Right lobe of liver (tissue), 6 donors: ENCODE measurements around the gene ALS2. TPM values are rescaled to one million over a fixed set of nuclear protein-coding genes. Genes with fewer than 3 reads are reported as not detected.

ENCODE experiments used
- ATAC-seq, 4 donors: fragments of 200-7000 bp; cut with Tn5 transposase; one replicate each; pipeline ENCODE4 v1.9.1; 2020; ENCODE audit warnings: mild to moderate bottlenecking in 4 of 4, moderate library complexity in 4 of 4
- DNase-seq, 3 donors: peaks; one replicate each; pipeline ENCODE4 v3.0.0-alpha.2; 2020
- H3K27ac ChIP-seq, 3 donors: fragments of 200-600 bp; one replicate each; pipeline ENCODE4 v1.8.0; 2022
- H3K27me3 ChIP-seq, 2 donors: fragments of 200-600 bp; one replicate each; pipeline ENCODE4 v1.8.0; 2022
- H3K36me3 ChIP-seq, 4 donors: fragments of 200-600 bp; sonication (generic) in 1 of 4; one replicate each; pipeline versions ENCODE4 v1.5.1 to v1.8.0; 2017 to 2022; ENCODE audit warnings: control low read depth in 1 of 4
- H3K4me1 ChIP-seq, 4 donors: fragments of 200-600 bp; sonication (generic) in 1 of 4; one replicate each; pipeline versions ENCODE4 v1.5.1 to v1.8.0; 2017 to 2022; ENCODE audit warnings: control low read depth in 1 of 4
- H3K4me3 ChIP-seq, 3 donors: fragments of 200-600 bp; one replicate each; pipeline ENCODE4 v1.8.0; 2022
- H3K9me3 ChIP-seq, 4 donors: fragments of 200-600 bp; sonication (generic) in 1 of 4; one replicate each; pipeline versions ENCODE4 v1.5.1 to v1.8.0; 2017 to 2022; ENCODE audit warnings: control low read depth in 1 of 4
- CTCF ChIP-seq, 4 donors: fragments of 200-600 bp in 3 of 4; fragments of 450-650 bp in 1 of 4; IDR thresholded peaks; one replicate each; pipeline versions ENCODE4 v1.5.1 to v1.8.0; 2016 to 2022; ENCODE audit warnings: antibody characterized with exemption in 4 of 4, mild to moderate bottlenecking in 2 of 4
- POLR2A ChIP-seq: fragments of 450-650 bp; IDR thresholded peaks from one replicate; pipeline ENCODE4 v1.6.1; 2017; ENCODE audit warnings: antibody characterized with exemption, mild to moderate bottlenecking
- WGBS: methylation state at CpG from one replicate; pipeline ENCODE4 v1.1.6; 2018; ENCODE audit warnings: low coverage, low lambda C conversion rate; ENCODE audit not compliant: insufficient coverage; ENCODE audit errors: missing lambda C conversion rate; 5-methylcytosine and 5-hydroxymethylcytosine counted together
- intact Hi-C, 2 donors: fragments of 100-400 bp; cut with DNase I; formaldehyde crosslinking; loops; one replicate each; pipeline versions ENCODE4 v1.11.2 to v1.14.1; 2022
- total RNA-seq, 6 experiments: library from RNA; depleted of rRNA in 2 of 6; stranded (reverse); fragments of >200 nt in 2 of 6; fragmentation: NEBNext Ultra II Directional in 3 of 6; extraction: Animal tissue kit (Norgen Biotek cat#: 25700) in 3 of 6; gene quantifications; one replicate each; pipeline versions ENCODE4 v1.1.0 to v1.2.4, GENCODE V29; 2016 to 2023
- donor health status: DM: no; HTN: yes; CAD: no.
- donor health status: DM: no; HTN: no; CAD: no.
- donor health status: DM: no; HTN: no; CAD: no.
- donor health status: DM: no; HTN: yes; CAD: no.
- donor health status: DM: no; HTN: yes; CAD: no.

ALS2 gene
- total RNA-seq, 6 experiments from 2014 or later = 15.8 to 24.9 (median 20.3) TPM

DNA sequence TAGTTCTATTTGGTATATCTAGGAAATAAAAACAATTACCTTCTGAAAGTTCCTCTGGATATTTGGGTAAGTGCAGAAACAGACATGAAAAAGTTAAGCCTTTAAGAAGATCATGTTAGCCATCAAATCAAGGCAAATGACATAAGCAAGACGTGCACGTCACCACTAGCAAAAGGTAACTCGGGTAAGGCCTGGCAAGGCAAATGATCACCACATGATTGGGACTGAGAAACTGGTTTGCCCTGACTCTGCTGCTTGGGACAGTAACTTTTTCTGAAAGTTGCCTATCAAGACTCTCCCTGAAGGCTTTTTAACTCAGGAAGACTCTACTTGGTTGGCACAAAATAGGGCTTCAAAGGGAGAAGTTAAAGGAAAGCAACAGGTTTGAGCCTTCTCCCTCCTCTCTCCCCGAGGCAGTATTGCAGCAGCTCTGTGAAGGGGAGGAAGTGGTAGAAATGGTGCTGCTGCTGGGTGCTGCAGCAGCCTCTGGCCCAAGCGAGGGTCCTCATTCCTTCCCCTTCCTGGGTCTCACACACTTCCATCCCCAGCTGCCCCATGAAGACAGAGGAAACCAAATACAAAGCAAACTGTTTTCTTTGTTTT is 120.3 kb downstream of the ALS2 start:
- H3K36me3 ChIP-seq = no peaks in the 10 kb centered on the region
- H3K9me3 ChIP-seq = no peaks in the 10 kb centered on the region
- no peaks in the 10 kb centered on the region for H3K27me3 ChIP-seq
- DNase-seq (no peak), ATAC-seq (no peak)
- WGBS = 63% methylated on average over 5 of the region's 5 CpGs
- no peaks in the 10 kb centered on the region for H3K4me1 ChIP-seq
- TF ChIP-seq POLR2A (no peak), CTCF (IDR thresholded peaks at IDR 0.05) (no peak)
- H3K27ac ChIP-seq = no peak overlapping the region
- no peak overlapping the region for H3K4me3 ChIP-seq
- intact Hi-C loops = no loop called here

DNA sequence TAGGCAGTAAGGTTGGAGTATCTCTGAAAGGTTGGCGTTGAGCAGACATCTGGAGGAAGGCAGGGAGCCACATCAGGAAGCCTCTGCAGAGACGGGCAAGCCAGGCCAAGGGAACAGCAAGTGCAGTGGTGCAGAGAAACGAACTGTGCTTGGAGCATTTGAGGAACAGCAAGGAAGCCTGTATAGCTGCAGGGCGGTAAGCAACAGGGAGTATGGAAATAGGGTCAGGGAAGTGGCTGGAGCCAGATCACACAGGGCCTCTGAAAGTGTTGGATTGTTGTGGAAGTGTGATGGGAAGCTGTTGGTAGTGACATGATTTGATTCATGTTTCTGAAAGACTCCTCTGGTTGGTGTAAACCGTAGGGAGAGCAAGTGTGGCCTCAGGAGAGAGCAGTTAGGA is 124.0 kb downstream of the ALS2 start:
- 76% methylated on average over 5 of the region's 5 CpGs for WGBS
- no peak for ATAC-seq

DNA sequence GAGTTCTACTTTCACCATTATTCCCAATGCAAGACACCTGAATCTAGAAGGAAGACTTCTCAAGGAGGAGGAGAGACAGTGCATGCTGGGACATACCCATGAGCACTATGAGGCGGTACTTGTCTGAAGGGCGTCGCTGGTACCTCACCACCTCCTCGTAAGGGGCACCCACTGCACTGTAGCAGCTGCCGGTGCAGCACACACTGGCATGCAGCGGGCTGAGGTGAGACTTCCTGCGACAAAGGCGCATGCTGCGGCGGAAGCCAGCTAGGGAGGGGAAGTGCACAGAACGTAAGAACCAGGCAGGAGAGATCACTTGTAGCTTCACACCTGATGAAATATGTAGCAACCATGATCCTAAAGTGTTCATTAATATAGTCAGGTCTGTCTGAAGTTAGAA is 124.6 kb downstream of the ALS2 start:
- WGBS = 76% methylated on average over 10 of the region's 11 CpGs
- intact Hi-C loops = no loop called here
- no peak for DNase-seq
- Histone ChIP-seq H3K4me3 (no peak overlapping the region), H3K27ac (no peak overlapping the region), H3K4me1 (no peaks in the 10 kb centered on the region), H3K9me3 (no peaks in the 10 kb centered on the region), H3K36me3 (no peaks in the 10 kb centered on the region), H3K27me3 (no peaks in the 10 kb centered on the region)
- TF ChIP-seq POLR2A = no peak
- no peak for TF ChIP-seq CTCF (IDR thresholded peaks at IDR 0.05)
- peak in 2 of 4 donors; percentile 17 to 33 for ATAC-seq

More for the DNA sequence above, 124.0 kb downstream of the ALS2 start:
- intact Hi-C loops = no loop called here
- no peak for DNase-seq
- H3K9me3 ChIP-seq = no peaks in the 10 kb centered on the region
- no peaks in the 10 kb centered on the region for H3K36me3 ChIP-seq
- H3K27me3 ChIP-seq = no peaks in the 10 kb centered on the region
- no peak overlapping the region for H3K4me3 ChIP-seq
- no peak overlapping the region for H3K27ac ChIP-seq
- TF ChIP-seq CTCF (IDR thresholded peaks at IDR 0.05) (no peak), POLR2A (no peak)
- H3K4me1 ChIP-seq = no peaks in the 10 kb centered on the region

DNA sequence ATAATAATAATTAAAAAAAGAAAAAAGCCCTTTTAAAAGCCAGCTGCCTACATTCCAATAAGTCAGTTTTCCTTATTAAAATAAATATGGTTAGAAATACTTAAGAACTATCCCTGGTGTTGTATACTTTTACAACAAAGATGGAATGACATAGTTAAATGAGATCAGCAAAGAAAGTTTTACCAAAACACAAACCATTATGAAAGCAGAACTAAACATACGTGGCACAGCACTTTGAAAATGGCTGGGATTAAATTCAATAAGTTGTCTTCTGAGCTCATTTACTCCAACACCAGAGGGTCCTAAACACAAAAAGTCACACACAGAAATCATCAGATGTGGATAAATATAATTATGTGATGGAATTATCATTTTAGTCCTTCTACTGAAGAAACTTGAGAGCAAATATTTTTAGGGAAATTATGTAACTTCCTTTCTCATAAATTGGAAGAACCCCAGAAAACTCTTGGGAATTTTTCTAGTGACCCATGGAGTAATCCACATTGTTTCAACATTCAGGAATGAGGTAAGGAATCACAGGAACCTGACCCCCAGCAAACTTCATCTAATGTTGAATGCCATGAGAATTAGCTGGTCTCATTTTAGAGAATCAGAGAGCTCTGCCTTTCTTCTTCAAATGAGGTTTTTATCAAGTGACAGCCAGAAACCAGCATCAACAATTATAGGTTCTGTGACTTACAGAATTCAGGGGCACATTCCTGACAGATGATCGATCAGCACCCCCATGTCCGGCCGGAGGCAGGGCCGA is 125.9 kb downstream of the ALS2 start:
- Histone ChIP-seq H3K4me1 (no peaks in the 10 kb centered on the region), H3K9me3 (no peaks in the 10 kb centered on the region), H3K27me3 (no peaks in the 10 kb centered on the region), H3K27ac (no peak overlapping the region), H3K36me3 (no peaks in the 10 kb centered on the region), H3K4me3 (no peak overlapping the region)
- 64% methylated on average over 3 of the region's 5 CpGs for WGBS
- DNase-seq (no peak), ATAC-seq (no peak)
- intact Hi-C loops = no loop called here
- TF ChIP-seq CTCF (IDR thresholded peaks at IDR 0.05) (no peak), POLR2A (no peak)
